Cardiac muscle cell (in vitro differentiated cells and primary cell): ENCODE results near the gene APC2. TPM values are rescaled to one million over a fixed set of nuclear protein-coding genes. Genes with fewer than 3 reads are reported as not detected.

ENCODE experiments used
- DNase-seq, 2 donors: peaks; one replicate each; pipeline versions ENCODE4 v3.0.0 to v3.0.0-alpha.2; 2010 to 2017; ENCODE audit warnings: low read depth in 1 of 2, low spot score in 1 of 2
- H3K27ac ChIP-seq: fragments of 200-600 bp; sonication (generic); 2 replicates; pipeline ENCODE4 v1.5.1; 2016
- H3K27me3 ChIP-seq: fragments of 200-600 bp; sonication (generic); 2 replicates; pipeline ENCODE4 v1.6.0; 2016; ENCODE audit warnings: control low read depth
- H3K36me3 ChIP-seq: fragments of 200-600 bp; sonication (generic); 2 replicates; pipeline ENCODE4 v1.5.1; 2016; ENCODE audit warnings: control low read depth
- H3K4me1 ChIP-seq: fragments of 200-600 bp; sonication (generic); 2 replicates; pipeline ENCODE4 v1.8.1; 2017; ENCODE audit warnings: low read depth, mild to moderate bottlenecking, mixed run types
- H3K4me3 ChIP-seq: fragments of 200-600 bp; sonication (generic); 2 replicates; pipeline ENCODE4 v1.5.1; 2016; ENCODE audit warnings: mild to moderate bottlenecking
- H3K9me3 ChIP-seq: fragments of 200-600 bp; sonication (generic); 2 replicates; pipeline ENCODE4 v1.5.1; 2017; ENCODE audit warnings: low read depth, mild to moderate bottlenecking, control low read depth
- polyA plus RNA-seq: library from polyadenylated mRNA; unstranded; fragments of >200 nt; fragmentation: Nextera tagmentation; extraction: Ambion mirVana; gene quantifications from 2 replicates; pipeline ENCODE4 v1.2.1, GENCODE V29; 2016
- total RNA-seq: library from RNA; depleted of rRNA; stranded (reverse); fragments of >200 nt; gene quantifications from 2 replicates; pipeline ENCODE4 v1.2.3, GENCODE V29; 2016
- TF ChIP-seq, protein P1 (sequence below): IDR thresholded peaks from 2 replicates; pipeline ENCODE4 v1.5.1; 2012; ENCODE audit warnings: low read depth, mild to moderate bottlenecking, low read length

The APC2 gene
- total and polyA plus RNA-seq, 2 experiments from 2014 or later, result 0.42 to 0.94 TPM

DNA sequence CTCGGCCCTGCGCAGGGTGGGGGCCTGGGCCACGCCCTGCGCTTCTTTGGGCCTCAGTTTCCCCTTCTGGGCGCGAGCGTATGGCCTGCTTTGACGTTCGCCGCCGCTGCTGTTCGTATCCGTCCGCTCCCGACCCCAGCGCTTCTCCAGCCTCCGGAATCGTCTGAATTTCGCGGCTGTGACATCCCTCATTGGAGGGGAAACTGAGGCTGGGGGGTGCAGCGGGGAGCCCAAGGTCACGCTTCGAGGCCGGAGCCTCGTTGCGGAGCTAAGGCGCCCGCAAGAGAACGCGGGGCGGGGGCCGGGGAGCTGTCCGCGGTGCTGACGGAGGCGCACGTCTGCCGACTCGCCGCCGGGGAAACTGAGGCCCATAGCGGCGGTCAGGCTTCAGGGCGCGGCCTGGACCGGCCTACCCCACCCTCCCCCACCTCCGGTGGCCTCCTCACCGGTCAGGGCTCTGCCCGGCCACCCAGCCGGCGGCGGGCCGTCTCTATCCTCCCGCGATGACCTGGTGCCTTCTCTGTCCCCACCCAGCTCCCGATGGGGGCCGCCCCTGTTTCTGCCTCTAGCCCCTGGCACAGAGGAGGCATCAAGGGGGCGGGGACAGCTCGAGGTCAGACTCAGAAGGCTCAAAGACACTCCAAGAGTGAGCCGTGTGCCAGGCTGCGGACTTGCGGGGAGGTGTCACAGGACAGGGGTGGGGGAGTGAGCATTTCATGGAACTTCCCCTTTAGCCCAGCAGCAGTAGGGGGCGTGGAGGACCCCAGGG, 3.0 kb upstream of the APC2 start:
- peak in 1 of 2 donors; percentile 71 for DNase-seq
- Histone ChIP-seq H3K27me3 (peaks cover 67% of the 10 kb centered on the region), H3K9me3 (no peaks in the 10 kb centered on the region), H3K27ac (no peak overlapping the region), H3K4me1 (peaks cover 5% of the 10 kb centered on the region), H3K4me3 (peak overlapping the region; percentile 53), H3K36me3 (no peaks in the 10 kb centered on the region)
- TF ChIP-seq, protein P1, sequence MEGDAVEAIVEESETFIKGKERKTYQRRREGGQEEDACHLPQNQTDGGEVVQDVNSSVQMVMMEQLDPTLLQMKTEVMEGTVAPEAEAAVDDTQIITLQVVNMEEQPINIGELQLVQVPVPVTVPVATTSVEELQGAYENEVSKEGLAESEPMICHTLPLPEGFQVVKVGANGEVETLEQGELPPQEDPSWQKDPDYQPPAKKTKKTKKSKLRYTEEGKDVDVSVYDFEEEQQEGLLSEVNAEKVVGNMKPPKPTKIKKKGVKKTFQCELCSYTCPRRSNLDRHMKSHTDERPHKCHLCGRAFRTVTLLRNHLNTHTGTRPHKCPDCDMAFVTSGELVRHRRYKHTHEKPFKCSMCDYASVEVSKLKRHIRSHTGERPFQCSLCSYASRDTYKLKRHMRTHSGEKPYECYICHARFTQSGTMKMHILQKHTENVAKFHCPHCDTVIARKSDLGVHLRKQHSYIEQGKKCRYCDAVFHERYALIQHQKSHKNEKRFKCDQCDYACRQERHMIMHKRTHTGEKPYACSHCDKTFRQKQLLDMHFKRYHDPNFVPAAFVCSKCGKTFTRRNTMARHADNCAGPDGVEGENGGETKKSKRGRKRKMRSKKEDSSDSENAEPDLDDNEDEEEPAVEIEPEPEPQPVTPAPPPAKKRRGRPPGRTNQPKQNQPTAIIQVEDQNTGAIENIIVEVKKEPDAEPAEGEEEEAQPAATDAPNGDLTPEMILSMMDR, result no peak

DNA sequence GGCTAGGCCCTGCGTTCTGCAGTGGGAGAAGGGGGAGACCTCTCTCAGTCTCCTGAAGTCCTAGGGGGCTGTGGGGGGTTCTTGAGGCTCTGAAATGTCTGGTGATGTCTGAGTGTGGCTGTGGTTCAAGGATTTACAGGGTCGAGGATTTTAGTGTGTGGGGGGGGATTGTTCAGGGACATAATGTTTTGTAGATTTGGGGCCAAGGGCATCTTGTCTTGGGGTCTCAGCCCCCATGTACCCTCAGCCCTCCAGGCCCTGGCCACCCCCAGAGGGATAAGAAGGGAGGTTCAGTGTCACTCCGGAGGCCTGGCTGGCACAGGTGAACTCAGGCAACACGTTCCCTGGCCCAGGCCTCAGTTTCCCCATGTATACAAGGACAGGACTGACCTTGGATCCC, 2.4 kb upstream of the APC2 start:
- H3K36me3 ChIP-seq, result no peaks in the 10 kb centered on the region
- TF ChIP-seq, protein P1, result no peak
- H3K4me3 ChIP-seq, result no peak overlapping the region
- peaks cover 5% of the 10 kb centered on the region for H3K4me1 ChIP-seq
- DNase-seq, result no peak
- H3K27me3 ChIP-seq, result peaks cover 73% of the 10 kb centered on the region
- H3K9me3 ChIP-seq, result no peaks in the 10 kb centered on the region
- no peak overlapping the region for H3K27ac ChIP-seq

DNA sequence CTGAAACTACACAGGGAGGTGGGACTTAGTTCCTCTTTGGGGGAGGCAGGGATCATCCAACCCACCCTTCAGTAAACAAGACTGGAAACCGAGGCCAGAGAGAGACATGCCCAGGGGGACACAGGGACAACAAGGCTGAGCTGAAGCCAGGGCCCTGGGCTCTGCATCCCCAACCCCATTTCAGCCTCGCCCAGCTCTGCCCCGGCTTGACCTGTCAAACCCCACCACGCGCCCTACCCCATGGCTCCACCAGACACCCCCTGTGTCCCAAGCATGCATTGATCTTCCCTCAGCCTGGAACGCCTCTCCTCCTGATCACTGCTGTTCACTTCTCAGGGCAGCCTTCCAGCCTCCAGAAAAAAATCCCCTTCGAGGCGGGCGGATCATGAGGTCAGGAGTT, 2.0 kb upstream of the APC2 start:
- DNase-seq, result no peak
- no peak overlapping the region for H3K27ac ChIP-seq
- no peak overlapping the region for H3K4me3 ChIP-seq
- H3K9me3 ChIP-seq, result no peaks in the 10 kb centered on the region
- H3K36me3 ChIP-seq, result no peaks in the 10 kb centered on the region
- H3K4me1 ChIP-seq, result peaks cover 5% of the 10 kb centered on the region
- peaks cover 77% of the 10 kb centered on the region for H3K27me3 ChIP-seq
- TF ChIP-seq, protein P1, result no peak

DNA sequence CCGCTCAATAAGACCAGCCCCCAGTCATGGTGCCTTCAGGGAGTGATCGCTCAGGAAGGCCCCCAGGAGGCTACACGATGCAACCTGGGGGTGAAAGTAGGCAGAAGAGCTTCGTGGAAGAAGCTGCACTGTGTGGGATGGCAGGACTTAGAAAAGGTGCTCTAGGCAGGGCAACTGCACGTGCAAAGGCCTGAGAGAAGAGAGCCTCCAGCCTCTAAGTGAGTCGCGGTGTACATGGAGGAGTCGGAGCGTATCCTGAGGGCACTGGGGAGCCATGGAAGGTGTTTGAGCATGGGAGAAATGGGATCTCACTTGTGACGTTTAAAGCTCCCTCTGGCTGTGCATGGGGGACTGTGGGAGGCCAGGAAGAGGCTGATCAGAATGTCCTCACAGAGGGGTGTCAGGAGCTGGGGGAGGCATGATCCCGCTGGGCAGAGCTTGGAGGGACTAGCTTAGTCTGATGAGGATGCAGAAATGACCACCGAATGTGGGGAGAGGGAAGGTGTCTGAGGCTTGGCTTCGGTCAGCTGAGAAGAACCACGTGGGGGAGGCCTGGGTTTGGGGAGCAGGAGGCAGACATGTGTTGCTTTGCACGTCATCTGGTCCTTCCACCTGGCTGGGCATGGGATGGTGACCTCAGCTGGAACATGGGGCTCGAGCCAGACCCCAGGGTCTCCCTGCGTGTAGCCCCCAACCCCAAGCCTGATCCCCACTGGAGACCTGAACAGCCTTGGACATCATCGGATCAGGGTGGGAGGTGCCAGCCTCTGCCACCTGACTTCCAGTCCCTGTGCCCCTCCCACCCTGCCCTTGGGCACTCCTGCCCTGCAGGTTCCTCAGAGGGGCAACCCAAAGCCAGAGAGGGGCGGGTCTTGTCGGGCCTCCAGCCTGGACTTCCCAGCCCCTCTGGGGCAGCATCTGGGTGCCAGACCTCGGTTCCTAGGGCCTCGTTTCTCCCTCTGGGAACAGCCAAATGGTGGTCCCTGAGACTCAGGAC, 1.1 kb downstream of the APC2 start:
- no peak for DNase-seq
- peaks cover 100% of the 10 kb centered on the region for H3K27me3 ChIP-seq
- H3K9me3 ChIP-seq, result no peaks in the 10 kb centered on the region
- TF ChIP-seq, protein P1, result no peak
- H3K36me3 ChIP-seq, result no peaks in the 10 kb centered on the region
- H3K27ac ChIP-seq, result no peak overlapping the region
- no peak overlapping the region for H3K4me3 ChIP-seq
- peaks cover 5% of the 10 kb centered on the region for H3K4me1 ChIP-seq

DNA sequence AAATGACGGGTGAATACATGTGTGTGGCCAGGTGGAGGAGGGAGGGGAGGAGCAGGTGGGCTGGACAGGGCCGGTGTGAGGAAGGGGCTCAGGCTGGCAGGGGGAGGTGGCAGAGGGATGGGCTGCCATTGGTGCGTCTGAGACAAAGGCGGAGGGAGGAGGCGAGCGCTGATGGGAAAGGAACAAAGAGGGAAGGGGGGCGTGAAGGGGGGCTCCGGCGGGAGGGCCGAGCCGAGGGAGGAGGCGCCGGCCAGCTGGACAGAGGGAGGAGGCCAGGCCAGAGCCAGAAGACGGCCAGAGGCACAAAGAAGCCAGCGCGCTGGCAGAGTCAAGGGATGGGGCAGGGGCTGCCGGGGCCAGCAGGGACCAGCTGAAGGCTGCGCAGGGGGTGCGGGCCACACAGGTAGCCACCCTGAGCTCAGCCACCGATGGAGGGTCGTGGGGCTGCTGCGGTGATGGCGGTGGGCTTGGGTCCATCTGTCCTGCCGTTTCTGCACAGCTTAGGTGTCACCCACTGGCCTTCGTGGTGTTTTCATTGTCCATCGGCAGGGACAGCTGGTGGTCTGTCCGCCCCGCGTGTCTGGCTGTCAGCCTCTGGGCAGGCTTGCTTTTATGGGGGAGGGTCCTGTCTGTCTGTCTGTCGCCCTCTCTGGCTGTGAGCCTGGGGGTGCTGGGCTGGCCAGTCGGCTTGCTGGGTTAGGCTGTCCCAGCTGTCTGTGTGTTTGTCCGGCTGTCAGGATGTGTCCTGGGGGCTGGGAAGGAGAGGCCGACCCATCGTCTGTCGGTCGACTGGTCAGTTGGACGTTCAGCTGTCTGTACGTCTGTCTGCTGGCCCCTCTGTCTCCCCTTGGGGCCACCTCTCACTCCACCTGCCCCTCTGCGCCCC, 2.2 kb downstream of the APC2 start:
- TF ChIP-seq, protein P1, result no peak
- peaks cover 100% of the 10 kb centered on the region for H3K27me3 ChIP-seq
- H3K4me1 ChIP-seq, result no peaks in the 10 kb centered on the region
- no peak overlapping the region for H3K4me3 ChIP-seq
- DNase-seq, result no peak
- H3K36me3 ChIP-seq, result no peaks in the 10 kb centered on the region
- H3K27ac ChIP-seq, result no peak overlapping the region
- H3K9me3 ChIP-seq, result no peaks in the 10 kb centered on the region
